Heart left ventricle (tissue), 13 donors: ENCODE data around the gene KIF17.

ENCODE experiments used
- POLR2A ChIP-seq, 2 donors: fragments of 450-650 bp; IDR thresholded peaks; one replicate each; pipeline ENCODE4 v1.6.1; 2017; ENCODE audit warnings: antibody characterized with exemption in 2 of 2, mild to moderate bottlenecking in 2 of 2, moderate library complexity in 2 of 2
- TF ChIP-seq, protein P1 (sequence below), 12 donors: fragments of 200-600 bp; sonication (generic) in 4 of 12; IDR thresholded peaks; one replicate each; pipeline versions ENCODE4 v1.5.0 to v1.8.0; 2018 to 2022; ENCODE audit warnings: antibody characterized with exemption in 12 of 12, mild to moderate bottlenecking in 5 of 12
- donor health status: ischemic (EF 13 %, LVEDD 7.1; RV severe dilation, severe dysfunction).
- donor health status: DM: no; HTN: yes; CAD: no.
- donor health status: DM: no; HTN: no; CAD: no.
- donor health status: ischemic (EF 25% LVEDD 6.9; RV normal size, moderate dysfunction).
- donor health status: ischemic (EF 25% LVEDD 5.7; RV mildly dilated, moderate dysfunction).
- donor health status: ischemic (EF 35%, LVEDD 5.7; RV mildly dilated, moderate dysfunction).
- donor health status: nonischemic (EF 11% LVEDD 7.7; RV severe dilation, severe dysfunction).
- donor health status: DM: yes; HTN: yes; CAD: no.
- donor health status: PGD.
- donor health status: ischemic (EF 29% LVEDD 5.4; RV normal size, mild dysfunction).
- donor health status: nonischemic (EF 23%, LVEDD 6.1; RV moderate dilation, normal function).

DNA sequence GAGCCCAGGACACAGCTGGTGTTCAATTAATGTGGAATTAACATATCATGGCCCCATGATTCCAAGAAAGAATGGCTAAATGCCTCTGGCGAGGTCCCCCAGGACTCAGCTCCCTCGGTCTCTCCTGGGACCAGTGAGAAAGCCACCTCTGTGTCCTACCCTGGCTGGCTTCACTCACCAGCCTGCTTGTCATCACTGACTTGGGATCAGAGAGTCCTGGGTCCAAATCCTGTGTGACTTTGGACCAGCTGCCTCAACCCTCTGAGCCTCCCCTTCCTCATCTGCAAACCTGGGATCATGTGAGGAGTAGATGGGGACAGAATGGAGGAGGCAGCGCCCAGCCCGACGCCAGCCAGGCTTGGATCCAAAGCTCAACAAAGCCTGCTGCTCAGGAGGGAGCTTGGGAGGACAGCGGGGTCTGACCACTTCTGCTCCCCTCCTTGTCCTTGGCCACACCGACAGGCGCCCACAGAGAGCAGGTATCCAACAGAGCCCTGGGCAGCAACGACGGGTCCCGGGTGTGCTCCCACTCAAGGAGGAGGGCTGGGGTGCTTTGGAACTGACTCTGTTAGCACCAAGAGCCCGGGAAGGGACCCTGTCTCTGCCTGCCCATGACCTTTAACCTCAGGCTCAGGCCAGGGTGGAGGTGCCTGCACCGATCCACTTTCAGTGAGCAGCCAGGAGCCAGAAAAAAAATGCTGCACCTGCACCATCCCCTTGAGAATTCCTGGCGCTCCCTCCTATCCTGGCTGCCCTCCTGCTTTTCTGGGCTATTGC is 11.5 kb upstream of the KIF17 start:
- TF ChIP-seq POLR2A (IDR thresholded peaks at IDR 0.05): no peak
- TF ChIP-seq, protein P1, sequence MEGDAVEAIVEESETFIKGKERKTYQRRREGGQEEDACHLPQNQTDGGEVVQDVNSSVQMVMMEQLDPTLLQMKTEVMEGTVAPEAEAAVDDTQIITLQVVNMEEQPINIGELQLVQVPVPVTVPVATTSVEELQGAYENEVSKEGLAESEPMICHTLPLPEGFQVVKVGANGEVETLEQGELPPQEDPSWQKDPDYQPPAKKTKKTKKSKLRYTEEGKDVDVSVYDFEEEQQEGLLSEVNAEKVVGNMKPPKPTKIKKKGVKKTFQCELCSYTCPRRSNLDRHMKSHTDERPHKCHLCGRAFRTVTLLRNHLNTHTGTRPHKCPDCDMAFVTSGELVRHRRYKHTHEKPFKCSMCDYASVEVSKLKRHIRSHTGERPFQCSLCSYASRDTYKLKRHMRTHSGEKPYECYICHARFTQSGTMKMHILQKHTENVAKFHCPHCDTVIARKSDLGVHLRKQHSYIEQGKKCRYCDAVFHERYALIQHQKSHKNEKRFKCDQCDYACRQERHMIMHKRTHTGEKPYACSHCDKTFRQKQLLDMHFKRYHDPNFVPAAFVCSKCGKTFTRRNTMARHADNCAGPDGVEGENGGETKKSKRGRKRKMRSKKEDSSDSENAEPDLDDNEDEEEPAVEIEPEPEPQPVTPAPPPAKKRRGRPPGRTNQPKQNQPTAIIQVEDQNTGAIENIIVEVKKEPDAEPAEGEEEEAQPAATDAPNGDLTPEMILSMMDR (IDR thresholded peaks at IDR 0.05): no peak
